ENCODE results near the gene RBM39.

- TF ChIP-seq CTCF (IDR thresholded peaks at IDR 0.05) (no peak), ZFX (IDR thresholded peaks at IDR 0.05; ENCODE audit: borderline replicate concordance) (no peak)
These were observed 1.8 kb upstream of the RBM39 start for GRCh38 chr20:35743693-35744491.
